Brain pericyte (primary cell): Measurements from ENCODE around the gene RCAN3.

Experiments used
- DNase-seq: peaks from one replicate; pipeline ENCODE4 v3.0.0-alpha.2; 2012; ENCODE audit warnings: low read depth, low spot score

RCAN3 gene

DNA sequence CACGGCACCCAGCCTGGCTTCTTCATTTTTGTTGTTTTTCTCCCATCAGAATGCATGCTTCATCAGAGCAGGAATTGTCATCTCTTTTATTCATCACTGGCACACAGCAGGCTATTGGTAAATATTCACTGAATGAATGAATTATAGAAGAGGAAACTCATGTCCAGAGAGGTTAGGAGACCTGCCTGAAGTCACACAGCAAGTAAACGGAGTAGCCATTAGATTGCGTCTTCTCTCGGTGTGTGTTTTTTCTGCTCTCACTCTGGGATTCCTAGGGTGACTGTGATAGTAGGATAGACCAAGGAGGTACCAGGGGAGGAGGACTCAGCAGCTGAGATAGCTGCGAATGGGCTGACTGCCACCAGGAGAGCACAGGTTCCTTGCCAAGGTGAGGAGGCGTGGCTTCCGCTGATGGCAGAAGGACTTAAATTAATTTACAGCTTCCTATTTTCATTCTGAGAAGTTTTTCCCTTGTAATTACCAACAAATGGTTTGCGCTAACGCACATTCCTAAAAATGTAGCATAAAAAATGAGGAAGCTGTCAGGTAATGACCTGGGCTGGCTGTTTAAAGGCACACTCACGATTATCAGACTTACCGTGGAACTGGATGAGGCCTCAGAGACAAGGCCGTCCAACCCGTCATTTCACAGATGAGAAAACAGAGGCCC, 48.8 kb downstream of the RCAN3 start:
- no peak for DNase-seq

DNA sequence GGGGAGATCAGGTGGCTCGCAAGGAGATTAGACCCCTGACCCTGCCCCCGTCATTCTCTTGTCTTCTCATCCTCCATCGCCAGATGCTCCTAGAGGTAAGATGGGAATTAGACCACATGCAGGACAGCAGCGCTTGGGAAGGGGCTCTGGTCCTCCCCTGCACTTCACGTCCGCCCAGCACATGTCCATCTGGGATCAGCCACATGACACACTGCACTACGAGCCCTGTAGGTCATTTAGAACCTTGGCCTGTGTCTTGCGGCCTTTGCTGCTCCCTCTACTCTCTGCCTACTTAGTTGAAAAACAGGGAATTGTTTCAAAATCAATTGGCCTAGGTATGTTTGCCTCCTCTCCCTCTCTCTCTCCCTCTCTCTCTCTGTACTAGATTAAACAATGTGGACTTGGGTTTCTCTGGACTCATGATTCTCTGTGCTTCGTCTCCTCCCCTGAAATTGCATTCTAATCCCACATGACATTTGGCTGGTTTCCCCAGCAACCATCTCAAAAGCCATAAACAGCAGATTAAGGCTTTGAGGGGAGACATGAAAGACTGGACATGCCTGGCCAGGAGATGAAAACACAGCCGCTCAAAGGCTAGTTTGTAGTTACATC, 49.4 kb downstream of the RCAN3 start:
- no peak for DNase-seq

DNA sequence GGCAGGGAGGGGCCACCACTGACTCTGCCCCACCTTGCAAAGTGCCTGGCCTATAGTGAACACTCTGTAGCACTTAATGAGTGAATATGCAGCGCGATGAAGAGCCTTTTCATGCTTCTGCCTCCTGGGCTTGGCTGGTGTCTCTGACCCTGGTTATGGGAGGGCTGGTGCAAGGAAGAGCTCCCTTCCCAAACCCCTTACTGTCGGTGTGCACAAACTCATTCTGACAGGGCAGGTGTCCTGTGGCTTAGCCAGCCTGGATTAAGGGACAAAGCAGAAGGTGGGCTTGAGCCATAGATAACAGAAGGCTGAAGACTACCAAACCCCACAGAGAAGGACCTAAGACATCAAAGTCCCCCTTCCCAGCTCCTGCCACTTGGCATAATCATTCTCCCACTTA, 51.3 kb downstream of the RCAN3 start:
- no peak for DNase-seq

DNA sequence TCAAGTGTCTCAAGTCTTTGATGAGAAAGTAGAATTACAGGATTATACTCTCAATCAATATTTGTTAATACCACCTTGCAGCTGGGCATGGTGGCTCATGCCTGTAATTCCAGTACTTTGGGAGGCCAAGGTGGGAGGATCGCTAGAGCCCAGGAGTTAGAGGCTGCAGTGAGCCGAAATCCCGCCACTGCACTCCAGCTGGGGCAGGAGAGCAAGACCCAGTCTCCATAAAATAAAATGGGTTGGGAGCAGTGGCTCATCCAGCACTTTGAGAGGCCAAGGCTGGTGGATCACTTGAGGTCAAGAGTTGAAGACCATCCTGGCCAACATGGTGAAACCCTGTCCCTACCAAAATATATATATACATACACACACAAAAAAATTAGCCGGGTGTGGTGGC, 52.1 kb downstream of the RCAN3 start:
- no peak for DNase-seq

DNA sequence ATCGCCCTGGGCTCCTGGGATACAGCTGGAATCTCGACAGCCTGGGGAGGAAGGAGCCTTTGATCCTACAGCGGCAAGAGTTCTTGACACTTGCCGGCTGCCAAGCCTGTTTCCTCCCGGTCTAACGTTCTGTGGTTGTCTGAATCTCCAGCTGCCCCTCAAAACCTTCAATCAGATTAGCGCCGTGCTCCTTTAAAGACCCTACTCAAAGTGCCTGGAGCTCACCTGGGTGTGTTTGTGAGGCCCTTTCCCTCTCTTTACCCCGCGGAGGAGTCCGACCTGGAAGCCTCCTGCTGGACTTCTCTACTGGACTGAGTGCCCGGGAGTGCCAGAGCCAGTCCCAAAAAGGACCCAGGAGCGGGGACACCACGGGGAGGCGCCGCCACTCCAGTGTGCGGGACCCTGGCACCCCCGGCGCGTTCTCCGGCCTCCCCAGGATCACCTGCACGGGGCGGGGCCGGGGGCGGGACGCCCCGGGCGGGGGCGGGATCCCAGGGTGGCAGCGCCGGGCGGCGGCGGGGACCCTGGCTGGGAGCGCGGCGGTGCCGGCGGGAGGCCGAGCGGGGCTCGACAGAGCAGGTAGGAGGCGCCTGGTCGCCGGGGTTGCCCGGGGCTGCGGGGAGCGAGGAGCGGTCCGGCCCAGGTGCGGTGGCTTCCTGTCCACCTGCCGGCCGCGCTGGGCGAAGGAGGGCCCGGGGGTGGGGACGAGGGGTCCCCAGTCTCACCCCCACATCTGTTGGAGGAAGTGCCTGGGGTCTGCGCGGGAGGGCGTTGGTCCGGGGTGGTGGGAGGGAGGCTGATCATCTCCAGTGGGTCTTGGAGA, 53.2 kb downstream of the RCAN3 start, which contains the start of gene NCMAP:
TSS of gene NCMAP (plus strand) at position 497 of the 823 bp plus-strand sequence. CDS start 39,344 bp downstream, outside the sequence.
- DNase-seq: no peak

DNA sequence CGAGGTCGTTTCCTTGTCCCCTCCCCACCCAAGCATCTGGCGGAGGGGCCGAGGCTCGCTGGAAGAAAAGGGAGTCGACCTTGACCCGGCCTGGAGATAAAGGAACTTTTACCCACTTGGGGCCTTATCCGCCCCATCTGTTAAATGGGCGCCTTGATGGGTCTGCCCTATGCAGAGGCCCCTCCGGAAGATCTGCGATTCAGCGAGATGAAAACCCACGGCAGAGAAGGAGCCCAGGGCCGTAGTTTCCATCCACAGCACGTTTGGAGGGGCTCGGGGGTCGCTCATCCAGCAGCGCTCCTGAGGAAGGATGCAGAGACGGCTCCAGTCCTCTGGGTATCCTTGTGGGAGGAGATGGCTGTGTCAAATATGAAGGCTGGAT, 53.8 kb downstream of the RCAN3 start:
- DNase-seq: no peak

DNA sequence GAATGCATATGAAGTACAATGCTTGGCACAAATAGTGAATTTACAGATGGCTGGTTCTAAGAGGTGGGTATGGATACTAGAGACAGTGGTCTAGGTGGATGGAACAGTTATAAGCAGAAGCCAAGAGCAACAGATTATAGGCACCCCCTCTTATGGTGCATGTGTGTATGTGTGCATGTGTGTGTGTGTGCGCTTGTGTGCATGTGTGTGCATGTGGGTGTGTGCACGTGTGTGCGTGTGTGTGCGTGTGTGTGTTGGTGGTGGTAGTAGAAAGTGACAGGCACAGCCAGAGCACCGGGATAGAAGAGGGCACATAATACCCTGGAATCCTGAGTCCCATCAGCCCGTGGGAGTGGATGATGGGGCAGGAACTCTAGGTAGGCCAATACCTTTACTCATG, 54.6 kb downstream of the RCAN3 start:
- DNase-seq: no peak

DNA sequence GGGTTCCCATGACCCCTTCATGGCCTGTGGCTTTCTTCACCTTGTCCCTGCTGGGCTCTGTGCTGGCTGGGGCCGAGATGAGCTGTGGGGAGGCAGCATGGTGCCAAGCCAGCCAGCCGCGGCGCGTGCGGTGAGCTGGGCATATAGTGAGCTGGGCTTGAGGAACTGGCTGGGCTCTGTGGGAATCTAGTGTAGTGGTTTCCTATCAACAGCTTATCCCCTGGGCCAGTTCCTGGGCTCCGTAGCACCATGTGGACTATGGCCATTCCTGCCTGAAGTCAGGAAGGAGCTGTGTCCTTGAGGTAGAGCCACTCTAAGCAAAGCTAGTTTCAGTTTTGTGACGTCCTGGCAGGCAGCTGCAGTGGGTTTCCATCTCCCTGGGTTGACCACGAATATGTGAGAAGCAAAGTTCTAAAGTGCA, 55.1 kb downstream of the RCAN3 start:
- no peak for DNase-seq

DNA sequence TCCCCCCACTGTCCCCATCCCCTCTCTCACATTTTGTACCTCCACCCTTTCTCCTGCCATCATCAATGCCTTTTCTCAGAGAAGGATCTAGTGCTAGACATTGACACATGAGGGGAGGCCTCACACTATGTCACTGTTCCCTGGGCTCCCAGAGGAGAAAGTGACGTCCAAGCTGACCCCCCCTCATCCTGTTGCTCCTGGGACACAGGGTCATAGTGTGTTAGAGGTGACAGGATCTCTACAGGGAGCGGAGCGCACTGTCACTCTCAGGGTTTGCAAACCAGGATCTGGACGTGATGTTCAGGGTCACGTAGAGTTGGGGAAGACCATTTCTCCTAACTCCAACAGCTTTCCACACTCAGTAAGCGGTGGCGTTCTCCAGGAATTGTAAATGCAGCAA, 55.8 kb downstream of the RCAN3 start:
- no peak for DNase-seq

DNA sequence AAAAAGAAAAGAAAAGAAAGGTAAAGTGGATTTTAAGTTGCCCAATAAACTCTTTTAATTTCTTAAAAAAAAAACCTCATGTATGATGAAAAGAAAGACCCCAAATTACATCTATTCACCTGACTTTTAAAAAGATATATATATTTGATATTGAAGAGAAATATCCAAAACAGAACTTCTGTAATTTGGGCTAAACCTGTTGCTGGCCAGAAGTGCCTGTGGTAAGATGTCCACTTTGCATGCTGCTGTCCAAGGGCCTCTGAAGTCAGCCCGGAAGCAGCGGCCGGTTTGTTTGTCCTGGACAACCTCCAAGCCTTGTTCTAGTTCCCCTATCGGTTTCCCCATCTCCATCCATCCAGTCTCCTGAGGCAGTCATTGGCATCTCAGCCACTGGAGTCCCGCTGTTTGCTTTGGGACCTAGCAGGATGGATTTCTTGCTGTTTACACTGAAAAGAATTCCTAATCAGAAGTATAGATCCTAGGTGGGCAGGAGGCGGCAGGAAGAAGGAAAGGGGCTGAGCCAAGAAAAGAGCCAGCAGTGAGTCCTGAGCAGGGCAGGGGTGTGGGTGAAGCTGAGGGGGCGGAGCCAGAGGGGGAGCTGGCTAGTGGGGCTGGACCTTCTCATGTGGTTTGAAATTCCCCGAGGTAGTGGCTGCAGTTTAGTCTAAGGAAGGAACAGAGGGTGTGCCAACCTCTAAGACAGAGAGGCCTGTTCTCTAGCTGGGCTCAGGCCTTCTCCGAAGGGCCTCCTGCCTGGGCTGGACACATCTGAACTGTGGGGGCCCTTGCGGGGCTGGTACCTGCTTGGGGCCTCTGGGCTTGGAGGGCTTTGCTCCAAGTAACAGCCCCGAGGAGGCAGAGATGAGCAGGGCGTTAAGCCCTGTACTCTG, 56.5 kb downstream of the RCAN3 start:
- DNase-seq: no peak

DNA sequence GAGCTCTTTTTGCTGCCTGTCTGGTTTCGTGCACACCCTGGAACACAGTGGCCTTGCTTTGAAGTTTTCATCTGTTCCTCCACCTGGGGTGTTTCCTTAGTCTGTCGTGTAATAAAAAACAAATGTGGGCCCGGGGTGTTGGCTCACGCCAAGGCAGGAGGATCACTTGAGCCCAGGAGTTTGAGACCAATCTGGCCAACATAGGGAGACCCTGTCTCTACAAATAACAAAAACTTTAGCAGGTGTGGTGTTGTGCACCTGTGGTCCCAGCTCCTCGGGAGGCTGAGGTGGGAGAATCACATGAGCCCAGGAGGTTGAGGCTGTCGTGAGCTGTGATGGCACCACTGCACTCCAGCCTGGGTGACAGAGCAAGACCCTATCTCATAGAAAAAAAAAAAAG, 57.7 kb downstream of the RCAN3 start:
- no peak for DNase-seq

DNA sequence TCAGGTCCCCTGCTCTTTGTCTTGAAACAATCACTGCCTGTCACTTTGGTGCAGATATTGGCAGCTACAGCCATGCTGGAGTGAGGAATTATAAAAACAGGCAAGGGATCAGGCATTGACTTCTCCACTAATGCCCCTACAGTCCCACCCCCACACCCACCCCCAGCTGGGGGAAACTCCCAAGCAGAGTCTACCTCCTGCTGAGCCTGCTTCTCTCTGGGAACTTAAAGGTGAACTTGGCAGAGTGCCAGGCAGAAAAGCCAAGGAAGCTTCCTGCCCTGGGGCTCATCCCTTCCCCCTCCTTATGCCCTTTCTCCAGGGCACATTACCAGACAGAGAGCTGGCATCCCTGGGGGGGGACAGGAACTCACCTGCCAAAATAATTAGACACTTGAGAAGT, 60.0 kb downstream of the RCAN3 start:
- no peak for DNase-seq

DNA sequence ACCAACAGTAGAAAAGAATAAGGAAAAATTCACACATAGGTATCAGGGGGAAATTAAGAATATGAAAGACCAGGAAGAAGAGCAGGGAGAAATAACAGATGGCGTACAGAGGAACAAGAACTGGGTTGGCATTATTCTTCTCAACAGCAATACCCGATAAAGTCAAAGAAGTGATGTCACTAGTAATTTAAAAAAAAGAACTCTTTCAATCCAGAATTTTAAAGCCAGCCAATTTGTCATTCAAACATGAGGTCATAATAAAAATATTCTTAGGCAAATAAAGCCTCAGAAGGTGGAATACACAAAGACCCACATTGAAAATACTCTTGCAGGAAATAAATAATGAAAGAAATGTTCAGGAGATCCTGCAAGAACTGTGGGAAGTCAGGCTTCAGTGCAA, 62.1 kb downstream of the RCAN3 start:
- DNase-seq: no peak

DNA sequence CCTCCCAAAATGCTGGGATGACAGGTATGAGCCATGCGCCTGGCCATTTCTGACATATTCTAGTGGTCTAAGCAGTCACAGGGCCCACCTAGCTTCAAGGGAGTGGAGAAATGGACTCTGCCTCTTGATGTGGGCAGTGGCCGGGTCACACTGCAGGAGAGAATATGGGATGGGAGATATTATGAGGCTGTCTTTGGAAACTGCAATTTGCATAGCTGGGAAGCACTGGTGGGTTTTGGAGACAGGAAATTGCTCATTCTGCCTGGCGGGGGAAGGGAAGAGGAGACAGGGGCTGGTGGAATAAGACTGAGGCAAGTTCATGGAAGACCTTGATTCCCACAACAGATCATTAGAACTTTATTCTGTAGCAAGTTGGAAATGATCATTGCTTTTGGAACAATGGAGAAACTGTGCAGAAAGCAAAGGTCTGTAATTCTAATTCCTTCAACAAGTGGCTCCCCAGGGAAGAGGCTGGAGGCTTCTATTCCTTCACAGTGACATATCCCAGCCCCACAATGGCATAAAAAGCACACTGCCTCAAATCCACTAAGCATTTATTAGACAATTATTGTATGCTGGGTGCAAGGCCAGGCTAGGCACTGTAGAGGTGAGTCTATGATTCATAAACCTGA, 63.7 kb downstream of the RCAN3 start:
- no peak for DNase-seq

DNA sequence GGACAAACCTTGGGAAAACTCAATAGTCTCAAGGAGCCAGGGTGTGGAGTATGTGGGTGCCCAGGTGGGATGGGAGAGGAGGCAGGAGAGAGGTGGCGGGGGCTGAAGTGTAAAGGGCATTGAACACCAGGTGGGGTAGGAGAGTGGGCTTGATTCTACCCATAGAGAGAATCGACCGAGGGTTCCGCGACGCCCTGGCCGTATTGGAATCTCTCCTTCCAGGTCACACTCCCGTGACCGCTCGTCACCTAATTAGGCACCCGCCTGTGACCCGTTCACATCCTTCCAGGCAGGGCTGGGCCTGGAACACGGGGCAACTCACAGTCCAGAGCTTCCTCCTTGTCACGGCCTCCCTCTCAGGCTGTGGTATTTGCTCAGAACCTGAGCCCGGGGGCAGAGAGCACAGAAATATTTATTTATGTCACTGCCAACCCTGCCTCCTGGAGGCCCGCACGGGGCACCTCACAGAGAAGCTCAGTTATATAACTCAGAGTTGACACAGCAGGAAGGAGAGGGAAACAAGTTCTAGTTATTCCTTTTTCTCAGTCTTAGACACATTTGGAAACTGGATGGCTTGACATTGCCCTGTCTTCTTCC, 65.3 kb downstream of the RCAN3 start:
- no peak for DNase-seq

DNA sequence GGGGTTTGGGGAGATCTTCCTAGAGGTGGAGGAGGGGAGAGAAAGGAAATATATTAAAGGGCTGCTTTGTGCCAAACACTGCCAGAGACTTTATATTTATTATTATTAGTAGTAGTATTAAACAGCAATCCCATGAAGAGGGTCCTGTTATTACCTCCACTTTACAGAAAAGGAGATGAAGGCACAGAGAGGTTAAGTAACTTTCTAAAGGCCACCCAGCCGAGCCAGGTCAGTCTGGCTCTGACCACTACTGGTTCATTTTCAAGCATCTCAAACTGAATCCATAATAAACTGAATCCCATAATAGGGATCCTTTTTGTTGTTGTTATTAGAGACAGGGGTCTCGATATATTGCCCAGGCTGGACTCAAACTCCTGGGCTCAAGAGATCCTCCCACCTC, 65.8 kb downstream of the RCAN3 start:
- DNase-seq: no peak

DNA sequence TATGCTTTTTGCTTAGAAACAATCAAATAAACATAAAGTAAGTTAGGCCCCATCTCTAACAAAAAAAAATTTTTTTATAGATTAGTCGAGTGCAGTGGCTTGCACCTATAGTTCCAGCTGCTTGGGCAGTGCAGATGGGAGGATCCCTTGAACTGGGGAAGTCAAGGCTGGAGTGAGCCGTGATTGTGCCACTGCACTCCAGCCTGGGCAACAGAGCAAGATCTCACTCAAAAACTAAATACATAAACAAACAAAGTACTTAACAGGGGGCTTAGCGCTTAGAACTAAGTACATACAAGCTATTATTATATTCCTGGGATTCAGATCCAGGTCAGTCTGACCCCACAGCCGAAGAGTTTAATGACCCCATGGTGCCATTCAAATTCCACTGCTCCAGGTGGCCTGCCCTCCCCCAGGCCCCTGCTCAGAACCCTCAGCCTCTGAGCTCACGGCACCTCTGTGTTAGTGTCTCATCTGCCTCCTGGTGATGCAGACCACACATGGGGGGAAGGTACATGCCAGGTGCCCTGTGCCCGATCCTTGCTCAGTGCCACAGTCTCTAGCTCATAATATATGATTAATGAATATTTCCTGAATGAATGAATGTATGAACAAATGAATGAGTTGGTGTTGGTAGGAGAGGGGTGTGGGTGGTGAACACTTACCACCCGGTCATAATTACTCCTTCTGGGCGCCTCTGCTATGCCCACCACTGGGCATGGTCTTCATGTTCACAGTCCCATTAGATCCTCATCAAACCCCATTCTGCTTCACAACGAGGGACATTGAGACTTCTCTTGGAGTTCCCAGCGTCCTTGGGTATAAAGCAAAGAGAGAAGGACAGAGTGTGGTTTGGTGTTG, 67.9 kb downstream of the RCAN3 start:
- no peak for DNase-seq

DNA sequence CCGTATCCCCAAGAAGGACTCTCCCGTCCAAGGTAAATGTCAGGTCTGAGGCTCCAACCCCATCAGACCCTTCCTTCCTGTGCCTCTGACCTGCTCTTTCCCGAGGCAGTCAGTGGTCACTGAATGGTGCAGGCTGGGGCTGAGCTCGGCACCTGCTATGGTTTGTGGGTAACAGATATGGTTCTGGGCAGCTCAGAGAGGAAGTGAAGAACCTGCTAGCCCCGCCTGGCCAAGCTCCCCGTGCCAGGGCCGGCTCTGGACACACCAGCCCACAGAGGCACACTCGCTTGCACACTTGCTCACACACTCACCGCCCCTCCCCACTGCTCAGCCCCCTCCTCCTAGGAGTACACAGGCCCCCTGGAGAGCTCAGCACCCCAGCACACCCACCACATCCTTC, 69.7 kb downstream of the RCAN3 start:
- no peak for DNase-seq

DNA sequence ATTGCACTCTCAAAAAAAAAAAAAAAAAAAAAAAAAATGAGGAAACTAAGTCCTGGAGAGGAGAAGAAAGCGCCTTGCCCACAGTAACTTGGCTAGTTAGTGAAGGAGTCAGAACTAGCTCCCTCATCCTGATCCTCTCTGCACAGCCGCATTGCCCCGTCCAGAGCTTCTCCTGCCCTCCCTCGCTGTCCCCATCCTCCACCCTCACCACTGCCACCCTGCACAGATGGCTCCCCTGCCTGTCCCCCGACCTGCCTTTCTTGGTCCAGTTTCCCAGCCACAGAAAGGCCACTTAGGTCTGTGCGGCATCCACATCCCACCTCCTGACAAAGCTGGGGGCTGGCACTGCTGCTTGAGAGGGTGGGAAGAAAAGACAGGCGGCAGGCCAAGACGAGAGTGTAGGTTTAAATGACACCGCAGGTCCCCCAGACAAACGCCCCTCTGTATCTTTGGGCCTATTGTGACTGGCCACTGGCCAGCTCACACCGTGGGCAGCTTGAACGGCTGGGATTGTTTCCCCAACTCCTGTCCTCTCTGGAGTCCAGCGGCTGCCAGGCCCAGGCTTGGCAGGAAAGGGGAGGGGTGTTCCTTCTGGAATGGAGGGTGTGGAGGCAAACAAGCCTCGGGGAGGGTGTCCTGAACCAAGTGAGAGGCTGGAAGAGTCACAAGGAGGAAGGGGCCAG, 73.4 kb downstream of the RCAN3 start:
- DNase-seq: no peak
